ENCODE measurements around the gene WWOX.

Gene WWOX

GRCh38 chr16:78672779-78673556 is 573.5 kb downstream of the WWOX start:
- no peaks in the 10 kb centered on the region for H3K36me3 Mint-ChIP-seq
- no peak overlapping the region for H3K27ac Mint-ChIP-seq

GRCh38 chr16:78673884-78674283 is 574.4 kb downstream of the WWOX start:
- Mint-ChIP-seq H3K27ac (no peak overlapping the region), H3K4me1 (no peaks in the 10 kb centered on the region), H3K27me3 (no peaks in the 10 kb centered on the region)

More at GRCh38 chr16:78672779-78673556, 573.5 kb downstream of the WWOX start:
- Mint-ChIP-seq H3K4me3 (no peak overlapping the region), H3K9me3 (no peaks in the 10 kb centered on the region), H3K27me3 (no peaks in the 10 kb centered on the region), H3K4me1 (peaks cover 2% of the 10 kb centered on the region)
- ATAC-seq (ENCODE audit: low read depth) (no peak), DNase-seq (ENCODE audit: low spot score in 2 of 2) (no peak)

GRCh38 chr16:78675312-78675711 is 575.9 kb downstream of the WWOX start:
- H3K36me3 Mint-ChIP-seq, result no peaks in the 10 kb centered on the region
- DNase-seq (ENCODE audit: low spot score in 2 of 2) (no peak), ATAC-seq (ENCODE audit: low read depth) (no peak)
- no peaks in the 10 kb centered on the region for H3K4me1 Mint-ChIP-seq
- no peaks in the 10 kb centered on the region for H3K9me3 Mint-ChIP-seq
- no peak overlapping the region for H3K27ac Mint-ChIP-seq
- no peak overlapping the region for H3K4me3 Mint-ChIP-seq
- no peaks in the 10 kb centered on the region for H3K27me3 Mint-ChIP-seq

More at GRCh38 chr16:78673884-78674283, 574.4 kb downstream of the WWOX start:
- DNase-seq (ENCODE audit: low spot score in 2 of 2), result no peak
- H3K9me3 Mint-ChIP-seq, result no peaks in the 10 kb centered on the region
- no peaks in the 10 kb centered on the region for H3K36me3 Mint-ChIP-seq
- H3K4me3 Mint-ChIP-seq, result no peak overlapping the region
- no peak for ATAC-seq (ENCODE audit: low read depth)

GRCh38 chr16:78675951-78676792 is 576.7 kb downstream of the WWOX start:
- no peaks in the 10 kb centered on the region for H3K27me3 Mint-ChIP-seq
- no peaks in the 10 kb centered on the region for H3K36me3 Mint-ChIP-seq
- DNase-seq (ENCODE audit: low spot score in 2 of 2) (no peak), ATAC-seq (ENCODE audit: low read depth) (no peak)
- H3K9me3 Mint-ChIP-seq, result no peaks in the 10 kb centered on the region
- no peaks in the 10 kb centered on the region for H3K4me1 Mint-ChIP-seq
- H3K4me3 Mint-ChIP-seq, result no peak overlapping the region
- no peak overlapping the region for H3K27ac Mint-ChIP-seq

- ATAC-seq (ENCODE audit: low read depth), result no peak
- Mint-ChIP-seq H3K27ac (no peak overlapping the region), H3K36me3 (no peaks in the 10 kb centered on the region), H3K27me3 (no peaks in the 10 kb centered on the region), H3K9me3 (no peaks in the 10 kb centered on the region), H3K4me3 (no peak overlapping the region), H3K4me1 (no peaks in the 10 kb centered on the region)
- no peak for DNase-seq (ENCODE audit: low spot score in 2 of 2)
These were observed 577.8 kb downstream of the WWOX start for GRCh38 chr16:78677181-78677731.

GRCh38 chr16:78679546-78679945 is 580.1 kb downstream of the WWOX start:
- no peaks in the 10 kb centered on the region for H3K36me3 Mint-ChIP-seq
- DNase-seq (ENCODE audit: low spot score in 2 of 2), result no peak
- ATAC-seq (ENCODE audit: low read depth), result no peak
- no peak overlapping the region for H3K27ac Mint-ChIP-seq
- no peaks in the 10 kb centered on the region for H3K27me3 Mint-ChIP-seq
- H3K9me3 Mint-ChIP-seq, result no peaks in the 10 kb centered on the region
- no peaks in the 10 kb centered on the region for H3K4me1 Mint-ChIP-seq
- no peak overlapping the region for H3K4me3 Mint-ChIP-seq

- Mint-ChIP-seq H3K4me1 (peaks cover 3% of the 10 kb centered on the region), H3K36me3 (no peaks in the 10 kb centered on the region), H3K27me3 (no peaks in the 10 kb centered on the region), H3K9me3 (no peaks in the 10 kb centered on the region), H3K27ac (no peak overlapping the region), H3K4me3 (no peak overlapping the region)
- no peak for ATAC-seq (ENCODE audit: low read depth)
- DNase-seq (ENCODE audit: low spot score in 2 of 2), result no peak
These were observed 582.3 kb downstream of the WWOX start for GRCh38 chr16:78681743-78682142.

- H3K4me3 Mint-ChIP-seq, result no peak overlapping the region
- no peak overlapping the region for H3K27ac Mint-ChIP-seq
- H3K4me1 Mint-ChIP-seq, result peaks cover 3% of the 10 kb centered on the region
- H3K36me3 Mint-ChIP-seq, result no peaks in the 10 kb centered on the region
- ATAC-seq (ENCODE audit: low read depth) (no peak), DNase-seq (ENCODE audit: low spot score in 2 of 2) (no peak)
- no peaks in the 10 kb centered on the region for H3K9me3 Mint-ChIP-seq
- no peaks in the 10 kb centered on the region for H3K27me3 Mint-ChIP-seq
These were observed 584.7 kb downstream of the WWOX start for GRCh38 chr16:78684030-78684611.

GRCh38 chr16:78684655-78685375 is 585.4 kb downstream of the WWOX start:
- Mint-ChIP-seq H3K9me3 (no peaks in the 10 kb centered on the region), H3K36me3 (no peaks in the 10 kb centered on the region), H3K27me3 (no peaks in the 10 kb centered on the region), H3K4me1 (peaks cover 3% of the 10 kb centered on the region), H3K27ac (no peak overlapping the region), H3K4me3 (no peak overlapping the region)
- ATAC-seq (ENCODE audit: low read depth) (no peak), DNase-seq (ENCODE audit: low spot score in 2 of 2) (no peak)

- Mint-ChIP-seq H3K4me1 (peaks cover 3% of the 10 kb centered on the region), H3K9me3 (no peaks in the 10 kb centered on the region), H3K4me3 (no peak overlapping the region), H3K36me3 (no peaks in the 10 kb centered on the region), H3K27ac (no peak overlapping the region), H3K27me3 (no peaks in the 10 kb centered on the region)
- no peak for ATAC-seq (ENCODE audit: low read depth)
- DNase-seq (ENCODE audit: low spot score in 2 of 2), result no peak
These were observed 587.1 kb downstream of the WWOX start for GRCh38 chr16:78686601-78687000.

- DNase-seq (ENCODE audit: low spot score in 2 of 2), result no peak
- Mint-ChIP-seq H3K36me3 (no peaks in the 10 kb centered on the region), H3K4me1 (peaks cover 5% of the 10 kb centered on the region), H3K9me3 (peaks cover 2% of the 10 kb centered on the region), H3K27me3 (no peaks in the 10 kb centered on the region), H3K27ac (no peak overlapping the region), H3K4me3 (no peak overlapping the region)
- ATAC-seq (ENCODE audit: low read depth), result no peak
These were observed 589.6 kb downstream of the WWOX start for GRCh38 chr16:78689028-78689427.

- H3K4me1 Mint-ChIP-seq, result peaks cover 5% of the 10 kb centered on the region
- H3K9me3 Mint-ChIP-seq, result peaks cover 2% of the 10 kb centered on the region
- no peak for ATAC-seq (ENCODE audit: low read depth)
- DNase-seq (ENCODE audit: low spot score in 2 of 2), result no peak
- no peaks in the 10 kb centered on the region for H3K27me3 Mint-ChIP-seq
- no peaks in the 10 kb centered on the region for H3K36me3 Mint-ChIP-seq
- H3K27ac Mint-ChIP-seq, result no peak overlapping the region
- H3K4me3 Mint-ChIP-seq, result no peak overlapping the region
These were observed 590.1 kb downstream of the WWOX start for GRCh38 chr16:78689536-78689935.

GRCh38 chr16:78690510-78690909 is 591.1 kb downstream of the WWOX start:
- H3K27me3 Mint-ChIP-seq, result no peaks in the 10 kb centered on the region
- H3K4me1 Mint-ChIP-seq, result peaks cover 5% of the 10 kb centered on the region
- H3K4me3 Mint-ChIP-seq, result no peak overlapping the region
- H3K27ac Mint-ChIP-seq, result no peak overlapping the region
- peaks cover 2% of the 10 kb centered on the region for H3K9me3 Mint-ChIP-seq
- no peaks in the 10 kb centered on the region for H3K36me3 Mint-ChIP-seq
- DNase-seq (ENCODE audit: low spot score in 2 of 2), result no peak
- ATAC-seq (ENCODE audit: low read depth), result no peak
